Thyroid gland (tissue), 4 donors: Measurements from ENCODE around the gene NADSYN1. TPM values are rescaled to one million over a fixed set of nuclear protein-coding genes. Genes with fewer than 3 reads are reported as not detected.

Source experiments
- DNase-seq, 2 donors: peaks; one replicate each; pipeline ENCODE4 v3.0.0-alpha.2; 2019
- H3K27ac ChIP-seq, 3 donors: fragments of 200-600 bp; sonication (generic); 1 replicate in 2 of 3; 2 replicates in 1 of 3; pipeline ENCODE4 v1.5.1; 2016 to 2019; ENCODE audit warnings: mild to moderate bottlenecking in 1 of 3, moderate library complexity in 1 of 3
- H3K27me3 ChIP-seq: fragments of 200-600 bp; sonication (generic); one replicate; pipeline ENCODE4 v1.5.1; 2019
- H3K36me3 ChIP-seq, 2 donors: fragments of 200-600 bp; sonication (generic); one replicate each; pipeline ENCODE4 v1.5.1; 2016 to 2019
- H3K4me1 ChIP-seq, 2 donors: fragments of 200-600 bp; sonication (generic); one replicate each; pipeline ENCODE4 v1.5.1; 2017 to 2019
- H3K4me3 ChIP-seq, 3 donors: fragments of 200-600 bp; sonication (generic); replicated peaks in 1 of 3; 1 replicate in 2 of 3; 2 replicates in 1 of 3; pipeline ENCODE4 v1.5.1; 2016; ENCODE audit warnings: mild to moderate bottlenecking in 1 of 3
- H3K9me3 ChIP-seq: fragments of 200-600 bp; sonication (generic); one replicate; pipeline ENCODE4 v1.5.1; 2017
- CTCF ChIP-seq, 6 experiments: fragments of 200-600 bp in 3 of 6; fragments of 450-650 bp in 3 of 6; sonication (generic) in 3 of 6; IDR thresholded peaks; one replicate each; pipeline ENCODE4 v1.5.1; 2016 to 2019; ENCODE audit warnings: antibody characterized with exemption in 6 of 6, mild to moderate bottlenecking in 2 of 6, inconsistent platforms in 1 of 6, moderate library complexity in 1 of 6
- POLR2A ChIP-seq, 2 donors: fragments of 450-650 bp; IDR thresholded peaks; one replicate each; pipeline ENCODE4 v1.6.1; 2017; ENCODE audit warnings: antibody characterized with exemption in 2 of 2, mild to moderate bottlenecking in 2 of 2, moderate library complexity in 1 of 2
- WGBS, 2 donors: methylation state at CpG; one replicate each; pipeline ENCODE4 v1.1.5; 2017; 5-methylcytosine and 5-hydroxymethylcytosine counted together
- intact Hi-C: fragments of 100-400 bp; cut with DNase I; formaldehyde crosslinking; loops from one replicate; pipeline ENCODE4 v1.15.1; 2023
- total RNA-seq, 4 donors: library from RNA; depleted of rRNA; stranded (reverse); fragments of >200 nt; gene quantifications; one replicate each; pipeline ENCODE4 v1.2.3, GENCODE V29; 2016

The NADSYN1 gene
- total RNA-seq, 4 donors from 2014 or later, result 41.9 to 102 (median 54.7) TPM

- intact Hi-C loops, result no loop called here
- no peak overlapping the region for H3K27ac ChIP-seq
- no peak overlapping the region for H3K4me3 ChIP-seq
- no peaks in the 10 kb centered on the region for H3K4me1 ChIP-seq
- WGBS, 2 donors, result 60 to 66% methylated on average over 8 of the region's 8 CpGs
- no peaks in the 10 kb centered on the region for H3K36me3 ChIP-seq
- no peaks in the 10 kb centered on the region for H3K27me3 ChIP-seq
- H3K9me3 ChIP-seq, result no peaks in the 10 kb centered on the region
- TF ChIP-seq POLR2A (IDR thresholded peaks at IDR 0.05) (no peak), CTCF (IDR thresholded peaks at IDR 0.05) (no peak)
- no peak for DNase-seq
Measured at GRCh38 chr11:71543866-71544265, 90.9 kb downstream of the NADSYN1 start.

- Histone ChIP-seq H3K4me3 (no peak overlapping the region), H3K4me1 (no peaks in the 10 kb centered on the region), H3K9me3 (no peaks in the 10 kb centered on the region), H3K27me3 (no peaks in the 10 kb centered on the region), H3K27ac (no peak overlapping the region), H3K36me3 (no peaks in the 10 kb centered on the region)
- 78 to 87% methylated on average over 6 of the region's 6 CpGs for WGBS, 2 donors
- TF ChIP-seq POLR2A (IDR thresholded peaks at IDR 0.05), result no peak
- TF ChIP-seq CTCF (IDR thresholded peaks at IDR 0.05), result no peak
- intact Hi-C loops, result no loop called here
- DNase-seq, result no peak
Measured at GRCh38 chr11:71544525-71545214, 91.7 kb downstream of the NADSYN1 start.

GRCh38 chr11:71545405-71545966 is 92.5 kb downstream of the NADSYN1 start:
- Histone ChIP-seq H3K4me1 (no peaks in the 10 kb centered on the region), H3K27me3 (no peaks in the 10 kb centered on the region), H3K27ac (no peak overlapping the region), H3K36me3 (no peaks in the 10 kb centered on the region), H3K4me3 (no peak overlapping the region), H3K9me3 (no peaks in the 10 kb centered on the region)
- intact Hi-C loops, result no loop called here
- DNase-seq, result no peak
- TF ChIP-seq POLR2A (IDR thresholded peaks at IDR 0.05), result no peak
- no peak for TF ChIP-seq CTCF (IDR thresholded peaks at IDR 0.05)
- WGBS, 2 donors, result 87 to 92% methylated on average over 12 of the region's 12 CpGs

- no peaks in the 10 kb centered on the region for H3K27me3 ChIP-seq
- H3K4me1 ChIP-seq, result no peaks in the 10 kb centered on the region
- H3K4me3 ChIP-seq, result no peak within 1 kb of the TSS
- TF ChIP-seq POLR2A (IDR thresholded peaks at IDR 0.05) (no peak), CTCF (IDR thresholded peaks at IDR 0.05) (no peak)
- H3K27ac ChIP-seq, result no peak within 1 kb of the TSS
- WGBS, 2 donors, result 78 to 91% methylated on average over 5 of the region's 5 CpGs
- DNase-seq, result no peak
- no peaks in the 10 kb centered on the region for H3K36me3 ChIP-seq
- intact Hi-C loops, result no loop called here
- no peaks in the 10 kb centered on the region for H3K9me3 ChIP-seq
Measured at GRCh38 chr11:71548120-71548519, 95.1 kb downstream of the NADSYN1 start, which contains the start of gene KRTAP5-9. TSS of gene KRTAP5-9 (plus strand) at chr11:71548420. CDS start at chr11:71548658, 238 bp downstream.

GRCh38 chr11:71548716-71549151 is 95.7 kb downstream of the NADSYN1 start:
- no peak for TF ChIP-seq CTCF (IDR thresholded peaks at IDR 0.05)
- no peak for TF ChIP-seq POLR2A (IDR thresholded peaks at IDR 0.05)
- H3K4me1 ChIP-seq, result no peaks in the 10 kb centered on the region
- WGBS, 2 donors, result 100% methylated on average over 2 of the region's 5 CpGs; no CpG with 5 or more reads in 1 of the 2 donors
- H3K36me3 ChIP-seq, result no peaks in the 10 kb centered on the region
- DNase-seq, result no peak
- intact Hi-C loops, result no loop called here
- H3K9me3 ChIP-seq, result no peaks in the 10 kb centered on the region
- no peaks in the 10 kb centered on the region for H3K27me3 ChIP-seq
- no peak overlapping the region for H3K27ac ChIP-seq
- H3K4me3 ChIP-seq, result no peak overlapping the region
